ENCODE measurements around the gene SEC31B.

GRCh38 chr10:100502926-100503494 is 16.7 kb downstream of the SEC31B start:
- TF ChIP-seq POLR2A (IDR thresholded peaks at IDR 0.05) = no peak
- TF ChIP-seq, protein P1, sequence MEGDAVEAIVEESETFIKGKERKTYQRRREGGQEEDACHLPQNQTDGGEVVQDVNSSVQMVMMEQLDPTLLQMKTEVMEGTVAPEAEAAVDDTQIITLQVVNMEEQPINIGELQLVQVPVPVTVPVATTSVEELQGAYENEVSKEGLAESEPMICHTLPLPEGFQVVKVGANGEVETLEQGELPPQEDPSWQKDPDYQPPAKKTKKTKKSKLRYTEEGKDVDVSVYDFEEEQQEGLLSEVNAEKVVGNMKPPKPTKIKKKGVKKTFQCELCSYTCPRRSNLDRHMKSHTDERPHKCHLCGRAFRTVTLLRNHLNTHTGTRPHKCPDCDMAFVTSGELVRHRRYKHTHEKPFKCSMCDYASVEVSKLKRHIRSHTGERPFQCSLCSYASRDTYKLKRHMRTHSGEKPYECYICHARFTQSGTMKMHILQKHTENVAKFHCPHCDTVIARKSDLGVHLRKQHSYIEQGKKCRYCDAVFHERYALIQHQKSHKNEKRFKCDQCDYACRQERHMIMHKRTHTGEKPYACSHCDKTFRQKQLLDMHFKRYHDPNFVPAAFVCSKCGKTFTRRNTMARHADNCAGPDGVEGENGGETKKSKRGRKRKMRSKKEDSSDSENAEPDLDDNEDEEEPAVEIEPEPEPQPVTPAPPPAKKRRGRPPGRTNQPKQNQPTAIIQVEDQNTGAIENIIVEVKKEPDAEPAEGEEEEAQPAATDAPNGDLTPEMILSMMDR (IDR thresholded peaks at IDR 0.05) = no peak

All from lower leg skin (tissue), 3 donors.